IgD-negative memory B cell (primary cell): ENCODE measurements around the gene CDK1. TPM values are rescaled to one million over a fixed set of nuclear protein-coding genes. Genes with fewer than 3 reads are reported as not detected.

ENCODE experiments used
- H3K27ac Mint-ChIP-seq, 3 donors: one replicate each; pipeline ENCODE4 v1.8.0; 2020 to 2022; ENCODE audit warnings: mild to moderate bottlenecking in 3 of 3, mixed read lengths in 3 of 3, moderate library complexity in 1 of 3
- H3K27me3 Mint-ChIP-seq: one replicate; pipeline ENCODE4 v1.8.0; 2021; ENCODE audit warnings: mixed read lengths
- H3K36me3 Mint-ChIP-seq: one replicate; pipeline ENCODE4 v1.8.0; 2020; ENCODE audit warnings: mild to moderate bottlenecking, mixed read lengths
- H3K4me1 Mint-ChIP-seq, 3 donors: one replicate each; pipeline ENCODE4 v1.8.0; 2020 to 2022; ENCODE audit warnings: mixed read lengths in 3 of 3, mild to moderate bottlenecking in 1 of 3
- H3K4me3 Mint-ChIP-seq, 4 donors: one replicate each; pipeline ENCODE4 v1.8.0; 2020 to 2022; ENCODE audit warnings: mild to moderate bottlenecking in 4 of 4, mixed read lengths in 4 of 4, moderate library complexity in 3 of 4
- H3K9me3 Mint-ChIP-seq, 3 donors: one replicate each; pipeline ENCODE4 v1.8.0; 2020 to 2021; ENCODE audit warnings: mixed read lengths in 3 of 3, mild to moderate bottlenecking in 1 of 3
- polyA plus RNA-seq: library from polyadenylated mRNA; unstranded; fragments of 300-500 nt; fragmentation: Illumina TruSeq; gene quantifications from one replicate; pipeline ENCODE4 v1.2.3, GENCODE V29; 2021

The CDK1 gene
- polyA plus RNA-seq: 0.46 TPM

GRCh38 chr10:60778214-60778970, at the start of gene CDK1:
Gene CDK1, plus strand, starts transcription at chr10:60778478. Its CDS starts 1,688 bp downstream, at chr10:60780166.
- H3K27me3 Mint-ChIP-seq: peaks cover 1% of the 10 kb centered on the region
- H3K27ac Mint-ChIP-seq: peak within 1 kb of the TSS; percentile 81 to 95 (median 89)
- H3K4me1 Mint-ChIP-seq: peaks cover 6 to 12% (median 8%) of the 10 kb centered on the region in 3 donors
- no peaks in the 10 kb centered on the region for H3K36me3 Mint-ChIP-seq
- peak within 1 kb of the TSS; percentile 95 to 100 (median 99) for H3K4me3 Mint-ChIP-seq
- no peaks in the 10 kb centered on the region for H3K9me3 Mint-ChIP-seq

- peak overlapping the region in 3 of 4 donors; percentile 56 to 88 (median 66) for H3K4me3 Mint-ChIP-seq
- H3K36me3 Mint-ChIP-seq: no peaks in the 10 kb centered on the region
- no peaks in the 10 kb centered on the region for H3K27me3 Mint-ChIP-seq
- H3K27ac Mint-ChIP-seq: peak overlapping the region; percentile 28 to 54 (median 41)
- peaks cover 31 to 61% (median 33%) of the 10 kb centered on the region in 3 donors for H3K4me1 Mint-ChIP-seq
- no peaks in the 10 kb centered on the region for H3K9me3 Mint-ChIP-seq
Observed at GRCh38 chr10:60729106-60729505, 49.2 kb upstream of the CDK1 start.

DNA sequence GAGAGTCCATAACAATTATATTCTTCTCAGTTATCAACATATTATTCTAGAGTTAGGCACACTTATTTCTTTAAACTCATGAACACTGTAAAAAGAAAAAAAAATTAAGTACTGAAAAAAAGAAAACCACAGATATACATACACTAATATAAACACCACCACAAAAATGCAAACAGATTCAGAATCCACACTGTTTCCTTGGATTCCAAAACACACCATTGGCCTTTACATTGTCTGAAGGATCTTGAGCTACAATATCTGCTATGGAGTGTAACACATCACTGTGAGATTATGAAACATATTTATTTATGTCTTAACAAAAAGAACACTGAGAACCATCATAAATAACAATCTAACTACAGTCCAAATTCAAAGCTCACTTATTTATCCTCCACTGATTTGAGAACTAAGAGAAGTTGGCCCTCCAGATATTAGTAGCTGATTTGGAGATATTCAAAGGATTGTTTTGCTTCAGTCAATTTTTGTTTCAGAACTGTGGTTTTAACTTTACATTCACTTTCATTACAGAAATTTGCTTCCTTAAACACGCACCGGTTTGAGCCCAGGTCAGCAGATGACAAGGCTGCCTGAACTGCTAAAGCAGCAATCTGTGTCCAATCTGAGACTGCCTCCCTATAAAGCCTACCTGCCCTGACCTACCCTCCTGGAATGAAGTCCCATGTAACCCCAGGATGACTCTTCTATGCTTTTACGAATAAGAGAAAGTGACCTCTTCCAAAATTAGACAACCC, 47.0 kb upstream of the CDK1 start:
- Mint-ChIP-seq H3K9me3 (no peaks in the 10 kb centered on the region), H3K36me3 (no peaks in the 10 kb centered on the region), H3K4me3 (peak overlapping the region; percentile 92 to 98 (median 97)), H3K27me3 (peaks cover 2% of the 10 kb centered on the region), H3K27ac (peak overlapping the region; percentile 78 to 97 (median 81)), H3K4me1 (peaks cover 26 to 47% (median 30%) of the 10 kb centered on the region in 3 donors)

- peak overlapping the region; percentile 92 to 98 (median 97) for H3K4me3 Mint-ChIP-seq
- no peaks in the 10 kb centered on the region for H3K36me3 Mint-ChIP-seq
- H3K27me3 Mint-ChIP-seq: peaks cover 2% of the 10 kb centered on the region
- peaks cover 24 to 38% (median 30%) of the 10 kb centered on the region in 3 donors for H3K4me1 Mint-ChIP-seq
- peak overlapping the region; percentile 78 to 97 (median 81) for H3K27ac Mint-ChIP-seq
- no peaks in the 10 kb centered on the region for H3K9me3 Mint-ChIP-seq
Observed at GRCh38 chr10:60732198-60732806, 46.0 kb upstream of the CDK1 start.

DNA sequence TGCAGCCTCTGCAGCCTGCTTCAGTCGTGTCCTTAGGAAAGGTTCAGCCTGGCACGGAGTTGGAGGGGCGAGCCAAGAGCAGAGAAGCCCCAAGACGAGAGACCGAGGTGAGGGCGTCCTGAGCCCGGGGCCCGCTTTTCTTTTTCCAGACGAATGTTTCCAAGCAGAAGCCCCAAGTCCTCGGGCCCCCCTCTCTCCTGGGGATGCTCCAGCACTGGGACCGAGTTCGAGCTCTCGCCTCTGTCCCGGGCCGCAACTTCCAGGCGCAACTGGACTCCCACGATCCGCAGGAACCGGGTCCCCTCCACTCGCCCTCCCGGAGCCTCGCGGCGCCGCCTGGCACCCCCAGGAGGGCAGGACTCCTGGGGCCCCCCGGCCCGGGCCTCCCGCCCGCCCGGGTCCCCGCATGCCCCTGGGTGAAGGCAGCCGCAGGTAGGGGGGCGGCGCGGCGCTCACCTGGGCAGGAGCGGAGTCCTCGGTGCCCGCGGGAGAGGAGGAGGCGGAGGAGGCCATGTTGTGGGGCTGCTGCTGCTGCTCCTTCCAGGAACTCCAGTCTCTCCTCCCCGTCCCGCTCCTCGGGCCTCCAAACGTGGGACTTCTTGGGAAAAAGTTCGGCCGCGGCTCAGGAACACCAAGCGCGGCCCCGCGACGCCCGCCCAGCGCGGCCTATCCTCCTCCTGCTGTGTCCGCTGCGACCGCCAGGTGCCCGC, 45.3 kb upstream of the CDK1 start:
- Mint-ChIP-seq H3K27me3 (peaks cover 2% of the 10 kb centered on the region), H3K9me3 (no peaks in the 10 kb centered on the region), H3K36me3 (no peaks in the 10 kb centered on the region), H3K4me1 (peaks cover 19 to 31% (median 26%) of the 10 kb centered on the region in 3 donors), H3K27ac (peak overlapping the region; percentile 78 to 97 (median 81)), H3K4me3 (peak overlapping the region; percentile 92 to 98 (median 97))

DNA sequence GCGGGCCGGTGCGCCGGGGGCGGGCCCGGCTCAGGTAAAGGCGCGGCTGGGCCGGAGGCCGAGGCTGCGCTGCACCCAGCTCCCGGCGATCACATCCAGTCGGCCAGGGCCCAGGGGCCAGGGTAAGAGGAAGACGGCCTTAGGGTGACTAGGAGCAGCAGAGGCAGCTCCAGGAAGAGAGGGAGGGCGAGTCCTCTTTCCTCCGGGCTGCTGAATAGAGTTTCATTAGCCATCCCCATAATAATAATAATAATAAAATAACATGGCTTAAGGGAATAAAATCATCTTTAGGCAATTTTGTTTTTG, 44.8 kb upstream of the CDK1 start:
- H3K27me3 Mint-ChIP-seq: peaks cover 2% of the 10 kb centered on the region
- no peaks in the 10 kb centered on the region for H3K9me3 Mint-ChIP-seq
- H3K27ac Mint-ChIP-seq: no peak overlapping the region
- peak overlapping the region; percentile 74 to 92 (median 90) for H3K4me3 Mint-ChIP-seq
- peaks cover 17 to 29% (median 25%) of the 10 kb centered on the region in 3 donors for H3K4me1 Mint-ChIP-seq
- no peaks in the 10 kb centered on the region for H3K36me3 Mint-ChIP-seq

GRCh38 chr10:60733826-60734225, 44.5 kb upstream of the CDK1 start:
- H3K27me3 Mint-ChIP-seq: peaks cover 2% of the 10 kb centered on the region
- no peak overlapping the region for H3K27ac Mint-ChIP-seq
- no peaks in the 10 kb centered on the region for H3K36me3 Mint-ChIP-seq
- no peaks in the 10 kb centered on the region for H3K9me3 Mint-ChIP-seq
- H3K4me3 Mint-ChIP-seq: peak overlapping the region; percentile 56 to 74 (median 70)
- peaks cover 15 to 25% (median 25%) of the 10 kb centered on the region in 3 donors for H3K4me1 Mint-ChIP-seq

DNA sequence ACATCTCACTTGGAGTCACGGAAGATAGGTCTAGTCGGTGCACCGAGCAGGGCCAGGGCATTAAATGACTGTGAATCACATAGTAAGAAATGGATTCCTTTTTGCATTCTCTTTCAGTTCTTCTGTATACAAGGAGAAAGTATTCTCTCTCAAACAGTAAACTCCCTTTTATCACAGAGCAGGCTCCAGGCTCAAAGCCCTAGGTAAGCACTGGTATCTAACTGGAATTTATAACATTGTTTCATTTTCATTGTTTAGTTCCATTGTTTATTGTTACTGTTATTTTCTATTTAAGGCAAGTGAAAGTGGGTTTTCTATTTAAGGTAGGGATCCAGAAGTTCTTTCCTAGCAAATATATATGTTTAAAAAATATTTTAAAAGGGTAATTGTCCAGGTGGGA, 44.1 kb upstream of the CDK1 start:
- Mint-ChIP-seq H3K4me3 (peak overlapping the region; percentile 46 to 74 (median 64)), H3K27me3 (peaks cover 5% of the 10 kb centered on the region), H3K27ac (no peak overlapping the region), H3K36me3 (no peaks in the 10 kb centered on the region), H3K4me1 (peaks cover 13 to 22% (median 21%) of the 10 kb centered on the region in 3 donors), H3K9me3 (no peaks in the 10 kb centered on the region)

DNA sequence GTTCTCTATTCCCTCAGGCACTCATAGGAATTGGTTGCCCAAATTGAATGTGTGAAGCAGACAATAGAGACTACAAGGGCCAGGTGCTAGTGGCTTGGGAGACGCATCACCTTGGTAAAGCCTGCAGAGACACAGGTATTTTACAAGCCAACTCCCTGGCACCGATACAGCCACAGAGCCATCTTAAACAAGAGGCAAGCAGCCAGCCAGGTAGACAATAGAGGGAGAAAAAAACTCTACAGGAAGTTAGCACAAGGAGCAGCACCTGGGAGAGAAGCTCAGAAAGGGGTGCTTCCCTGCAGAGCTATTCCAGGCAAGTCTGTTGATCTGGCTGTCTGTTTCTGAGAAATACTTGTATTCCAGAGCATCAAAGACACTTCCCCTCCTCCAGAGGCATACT, 43.0 kb upstream of the CDK1 start:
- no peak overlapping the region for H3K4me3 Mint-ChIP-seq

DNA sequence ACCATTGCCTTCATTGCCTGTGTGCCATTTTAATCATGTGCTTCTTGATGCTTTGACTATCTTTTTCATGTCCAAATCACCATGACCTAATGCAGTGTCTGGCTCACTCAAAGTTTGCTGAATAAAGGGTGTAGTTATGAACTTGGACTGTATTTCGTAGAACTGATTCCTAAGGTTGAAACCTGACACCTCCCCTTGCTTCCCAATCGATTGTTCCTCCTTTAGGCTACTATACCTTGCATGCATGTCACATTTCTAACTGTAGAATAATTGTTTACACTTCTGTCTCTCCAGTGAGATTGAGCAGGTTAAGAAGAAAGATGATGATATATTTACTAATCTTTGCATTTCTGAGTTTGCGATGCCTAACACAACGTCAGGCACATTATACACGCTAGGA, 41.0 kb upstream of the CDK1 start:
- Mint-ChIP-seq H3K4me1 (peaks cover 0 to 4% (median 0%) of the 10 kb centered on the region in 3 donors), H3K27me3 (peaks cover 5% of the 10 kb centered on the region), H3K27ac (no peak overlapping the region), H3K9me3 (no peaks in the 10 kb centered on the region), H3K36me3 (no peaks in the 10 kb centered on the region), H3K4me3 (no peak overlapping the region)

More for the DNA sequence above, 43.0 kb upstream of the CDK1 start:
- no peaks in the 10 kb centered on the region for H3K9me3 Mint-ChIP-seq
- H3K27me3 Mint-ChIP-seq: peaks cover 5% of the 10 kb centered on the region
- no peak overlapping the region for H3K27ac Mint-ChIP-seq
- no peaks in the 10 kb centered on the region for H3K36me3 Mint-ChIP-seq
- peaks cover 6 to 16% (median 14%) of the 10 kb centered on the region in 3 donors for H3K4me1 Mint-ChIP-seq

DNA sequence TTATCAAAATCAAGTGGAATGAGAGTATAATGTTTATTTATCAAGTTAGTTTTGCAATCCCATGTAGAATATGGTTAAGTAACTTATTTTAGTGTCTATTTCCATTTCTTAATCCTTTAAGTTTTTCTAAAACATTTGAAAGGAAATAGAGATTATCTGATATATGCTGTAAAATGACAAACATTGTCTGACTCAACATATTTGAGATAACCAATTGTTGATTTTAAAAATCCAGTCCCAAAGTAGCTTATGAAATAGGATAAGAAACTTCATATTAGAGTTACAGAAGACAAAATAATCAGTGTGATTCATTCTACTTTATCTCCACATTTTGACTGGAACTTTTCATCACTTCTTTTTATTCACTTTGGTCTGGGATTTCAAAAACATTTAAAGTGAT, 38.7 kb upstream of the CDK1 start:
- no peaks in the 10 kb centered on the region for H3K4me1 Mint-ChIP-seq
- H3K4me3 Mint-ChIP-seq: no peak overlapping the region
- peaks cover 6% of the 10 kb centered on the region for H3K27me3 Mint-ChIP-seq
- H3K9me3 Mint-ChIP-seq: no peaks in the 10 kb centered on the region
- H3K27ac Mint-ChIP-seq: no peak overlapping the region
- H3K36me3 Mint-ChIP-seq: no peaks in the 10 kb centered on the region

GRCh38 chr10:60742512-60742911, 35.8 kb upstream of the CDK1 start:
- H3K9me3 Mint-ChIP-seq: no peaks in the 10 kb centered on the region
- peaks cover 5% of the 10 kb centered on the region for H3K27me3 Mint-ChIP-seq
- no peaks in the 10 kb centered on the region for H3K36me3 Mint-ChIP-seq
- no peak overlapping the region for H3K4me3 Mint-ChIP-seq
- H3K27ac Mint-ChIP-seq: no peak overlapping the region
- H3K4me1 Mint-ChIP-seq: no peaks in the 10 kb centered on the region

- peaks cover 0 to 5% (median 0%) of the 10 kb centered on the region in 3 donors for H3K9me3 Mint-ChIP-seq
- H3K36me3 Mint-ChIP-seq: no peaks in the 10 kb centered on the region
- H3K27me3 Mint-ChIP-seq: peaks cover 5% of the 10 kb centered on the region
- H3K27ac Mint-ChIP-seq: no peak overlapping the region
- H3K4me3 Mint-ChIP-seq: no peak overlapping the region
- no peaks in the 10 kb centered on the region for H3K4me1 Mint-ChIP-seq
Observed at GRCh38 chr10:60747817-60748469, 30.3 kb upstream of the CDK1 start.

GRCh38 chr10:60753152-60753551, 25.1 kb upstream of the CDK1 start:
- Mint-ChIP-seq H3K9me3 (peaks cover 0 to 5% (median 2%) of the 10 kb centered on the region in 3 donors), H3K27ac (no peak overlapping the region), H3K4me1 (peaks cover 0 to 1% (median 0%) of the 10 kb centered on the region in 3 donors), H3K4me3 (no peak overlapping the region), H3K27me3 (peaks cover 13% of the 10 kb centered on the region), H3K36me3 (peaks cover 3% of the 10 kb centered on the region)
